HL-60/S4 treated with phorbol 12-myristate 13-acetate at 8.2 ng/mL for 4 days and 3 days (cell line): ENCODE results near the gene AOAH.

Experiments used
- in situ Hi-C: fragments of 300-500 bp; cut with MboI; formaldehyde crosslinking; loops from 2 replicates; pipeline ENCODE4 v1.15.0; 2022; ENCODE audit warnings: low sequenced_read_pairs

The AOAH gene

DNA sequence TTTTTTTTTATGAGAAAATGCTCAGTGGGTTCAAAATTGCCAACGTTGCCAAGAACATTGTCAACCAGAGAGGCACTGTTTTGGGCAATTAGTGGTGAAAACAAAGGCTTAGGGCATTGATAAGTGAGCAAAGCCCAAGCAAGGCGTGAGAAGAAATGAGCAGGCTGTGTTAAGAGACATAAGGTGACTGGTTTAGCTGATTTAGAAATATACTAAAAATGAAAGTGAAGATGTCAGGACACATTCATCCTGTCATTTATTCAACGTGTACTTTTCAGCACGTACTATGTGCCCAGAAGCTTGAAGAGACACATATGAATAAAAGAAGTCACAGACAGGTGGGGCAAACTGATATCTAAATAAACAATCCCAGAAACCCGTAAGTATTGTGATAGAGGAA, 31.8 kb downstream of the AOAH start:
- in situ Hi-C loops: no loop called here

DNA sequence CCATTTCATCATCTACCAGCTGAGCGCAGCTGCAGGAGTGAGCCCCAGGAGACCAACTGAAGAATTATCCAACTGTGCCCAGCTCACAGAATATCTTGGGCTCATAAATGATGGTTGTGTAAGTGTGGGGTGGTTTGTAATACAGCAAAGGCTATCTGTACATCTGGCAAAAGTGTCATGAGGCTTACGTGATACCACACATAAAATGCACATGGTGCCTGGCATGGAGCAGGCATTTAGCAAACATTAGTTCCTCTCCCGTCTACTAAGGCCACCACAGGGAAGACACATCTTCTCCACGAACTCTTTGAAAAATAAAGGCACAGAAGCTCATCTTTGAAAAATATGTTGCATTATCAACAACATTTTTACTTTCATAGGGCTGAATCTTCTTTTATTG, 32.3 kb downstream of the AOAH start:
- in situ Hi-C loops: no loop called here

DNA sequence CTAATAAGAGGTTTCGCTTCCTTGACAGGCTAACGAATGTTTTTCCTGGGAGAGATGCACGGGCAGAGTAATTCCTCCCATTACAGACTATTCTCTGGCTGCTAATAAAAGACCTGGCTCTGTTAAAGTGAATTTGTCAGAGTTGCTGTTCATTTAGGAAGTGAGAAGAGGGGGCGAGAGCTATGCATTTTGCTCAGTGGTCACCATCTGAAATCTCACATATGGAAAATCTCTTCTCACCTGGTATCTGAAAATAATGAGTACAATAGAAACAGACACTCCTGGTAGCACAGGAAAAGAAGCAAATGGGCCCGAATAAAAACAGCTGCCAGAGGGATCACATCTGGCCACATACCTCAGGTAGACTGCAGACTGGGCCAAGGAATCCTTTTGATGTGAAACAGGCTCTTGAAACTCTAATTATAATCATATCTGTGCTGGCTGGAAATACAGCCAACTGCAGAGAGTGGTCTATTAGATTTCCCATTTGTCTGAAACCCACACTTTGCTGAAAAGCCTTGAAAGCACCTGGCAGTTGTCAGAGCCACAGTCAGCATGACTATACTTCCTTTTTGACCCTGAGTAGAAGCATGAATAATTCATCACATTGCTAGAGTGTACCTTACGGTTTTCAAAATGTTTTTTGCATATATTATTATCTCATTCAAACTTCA, 33.6 kb downstream of the AOAH start:
- in situ Hi-C loops: no loop called here

DNA sequence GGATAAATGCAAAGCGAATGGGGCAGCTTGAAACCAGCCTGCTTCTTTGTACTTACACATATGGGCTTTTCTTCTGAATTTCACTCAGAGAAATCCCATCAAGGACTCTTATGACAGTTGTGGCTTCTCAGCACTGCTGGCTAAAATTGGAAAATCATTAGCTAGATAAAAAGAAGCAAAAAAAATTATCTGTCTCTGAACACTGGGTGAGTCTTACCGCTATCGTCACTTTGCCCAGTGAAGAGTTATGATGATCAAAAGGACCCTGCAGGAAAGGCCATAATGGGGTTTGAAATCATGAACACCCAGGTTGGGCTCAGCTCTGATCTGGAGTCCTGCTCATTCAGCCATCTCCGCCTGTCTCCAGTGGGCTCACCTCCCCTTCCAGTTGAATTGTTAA, 34.3 kb downstream of the AOAH start:
- in situ Hi-C loops: no loop called here

DNA sequence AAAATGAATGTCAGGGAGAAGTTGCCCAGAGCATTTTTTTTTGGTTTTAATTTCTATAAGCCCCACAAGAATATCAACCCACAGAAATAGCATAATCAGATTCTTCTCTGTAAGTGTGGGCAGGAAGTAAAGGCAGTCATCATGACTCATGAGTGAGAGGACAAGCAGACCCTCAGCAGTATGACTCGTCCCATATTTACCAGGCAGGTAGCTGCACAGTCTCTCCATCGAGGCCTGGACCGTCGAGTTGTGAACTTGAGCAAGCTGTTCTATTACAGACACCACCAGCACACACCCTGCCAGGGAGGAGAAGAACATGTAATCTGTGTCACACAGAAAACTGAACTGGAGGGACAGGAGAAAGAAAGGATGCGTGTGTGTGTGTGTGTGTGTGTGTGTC, 37.8 kb downstream of the AOAH start:
- in situ Hi-C loops: no loop called here

DNA sequence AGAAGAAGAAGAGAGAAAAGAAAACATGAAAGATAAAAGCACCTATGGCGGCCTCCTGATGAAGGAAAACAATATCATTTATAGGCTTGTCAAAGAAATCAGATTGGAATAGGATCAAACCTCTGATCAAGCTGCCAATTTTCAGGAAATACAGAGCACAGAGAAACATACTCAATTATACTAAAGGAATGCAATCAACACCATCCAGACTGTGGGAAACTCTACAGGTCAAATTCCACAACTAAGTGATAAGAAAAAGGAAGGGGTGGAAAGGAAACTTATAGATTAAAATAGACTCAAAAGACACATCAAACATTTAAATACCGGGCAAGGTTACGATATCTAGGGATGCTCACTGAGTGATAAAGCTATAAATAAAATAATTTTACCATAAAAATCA, 39.3 kb downstream of the AOAH start:
- in situ Hi-C loops: no loop called here

DNA sequence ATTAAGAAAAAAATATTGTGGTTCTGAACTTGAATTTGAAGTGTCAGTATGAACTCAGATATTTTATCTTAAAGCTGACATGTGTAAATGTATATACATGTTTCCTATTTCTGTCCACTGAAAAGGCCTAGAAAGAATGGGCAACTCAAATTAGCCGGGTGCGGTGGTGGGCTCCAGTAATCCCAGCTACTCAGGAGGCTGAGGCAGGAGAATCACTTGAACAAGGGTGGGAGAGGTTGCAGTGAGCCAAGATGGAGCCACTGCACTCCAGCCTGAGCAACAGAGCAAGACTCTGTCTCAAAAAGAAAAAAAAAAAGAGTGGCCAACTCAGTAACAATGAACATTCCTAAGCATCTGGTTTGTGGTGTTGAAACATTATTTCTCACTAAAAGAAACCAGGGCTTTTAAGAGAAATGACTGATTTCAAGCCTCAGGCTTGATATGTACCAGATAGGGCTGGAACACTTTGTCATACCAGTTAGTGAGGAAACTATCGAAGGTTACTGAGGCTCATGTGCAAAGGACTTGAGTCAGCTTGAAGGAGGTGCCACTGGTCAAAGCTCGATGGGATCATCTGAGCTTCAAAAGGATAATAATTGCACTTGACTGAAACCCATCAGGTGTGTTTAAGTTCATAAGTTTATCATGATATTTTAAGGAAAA, 40.5 kb downstream of the AOAH start:
- in situ Hi-C loops: no loop called here

DNA sequence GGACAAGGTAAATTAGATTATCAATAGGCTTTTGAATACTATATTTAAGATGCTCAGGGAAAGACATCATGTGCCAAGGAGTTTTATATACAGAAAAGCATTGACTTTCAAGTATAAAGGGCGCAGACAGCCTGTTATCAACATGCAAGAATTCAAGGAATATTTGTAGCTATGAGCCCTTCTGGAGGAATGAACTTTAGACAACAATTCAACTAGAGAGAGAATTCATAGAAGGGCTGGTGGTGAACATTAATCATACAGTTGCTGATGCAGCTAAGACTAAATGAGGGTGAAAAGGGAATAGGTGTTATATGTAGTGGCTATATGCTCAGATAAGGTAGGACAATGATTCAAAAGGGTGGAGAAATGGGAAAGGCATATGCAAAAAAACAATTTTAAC, 41.2 kb downstream of the AOAH start:
- in situ Hi-C loops: no loop called here

DNA sequence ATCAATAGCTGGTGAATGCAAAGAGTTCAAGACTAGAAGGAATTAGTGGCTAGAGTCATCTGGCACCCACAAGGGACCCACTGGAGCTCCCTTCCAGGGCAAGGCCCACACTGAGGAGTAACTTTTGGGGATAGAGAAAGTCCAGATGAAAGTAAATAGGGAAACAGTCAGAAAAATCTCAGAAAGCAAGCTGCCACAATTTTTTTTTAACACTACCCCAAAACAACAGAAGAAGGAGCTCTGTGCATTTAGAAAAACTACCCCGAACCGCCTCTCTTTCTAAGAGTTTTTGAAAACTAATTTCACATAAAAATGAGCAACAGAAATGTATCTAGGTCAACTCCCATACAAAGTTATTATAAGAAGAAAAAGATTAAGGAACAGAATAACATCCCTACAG, 42.2 kb downstream of the AOAH start:
- in situ Hi-C loops: no loop called here

DNA sequence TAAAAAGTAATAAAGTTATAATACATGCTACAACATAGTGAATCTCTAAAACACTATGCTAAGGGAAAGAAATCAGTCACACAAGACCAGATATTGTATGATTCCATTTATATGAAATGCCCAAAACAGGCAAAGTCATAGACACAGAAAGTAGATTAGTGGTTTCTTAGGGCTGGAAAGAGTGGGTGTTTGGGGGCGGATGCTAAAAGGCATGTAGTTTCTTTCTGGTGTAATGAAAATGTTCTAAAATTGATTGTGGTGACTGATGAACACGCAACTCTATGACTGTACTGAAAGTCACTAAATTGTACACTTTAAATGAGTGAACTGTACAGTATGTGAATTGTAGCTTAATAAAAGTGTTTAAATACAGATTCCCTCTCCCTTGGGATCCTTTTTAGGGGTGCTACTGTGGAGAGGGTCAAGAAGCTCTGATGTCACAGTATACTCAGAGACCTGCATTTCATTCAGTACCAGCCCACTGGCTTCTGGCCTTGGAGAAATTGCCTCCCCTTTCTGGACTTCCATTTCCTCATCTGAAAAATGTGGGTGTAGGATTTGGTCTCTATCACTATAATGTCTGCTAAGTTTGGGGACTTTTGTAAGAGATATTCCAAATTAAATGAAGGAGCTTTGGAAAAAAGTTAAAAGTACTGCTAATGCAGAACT, 46.4 kb downstream of the AOAH start:
- in situ Hi-C loops: no loop called here

DNA sequence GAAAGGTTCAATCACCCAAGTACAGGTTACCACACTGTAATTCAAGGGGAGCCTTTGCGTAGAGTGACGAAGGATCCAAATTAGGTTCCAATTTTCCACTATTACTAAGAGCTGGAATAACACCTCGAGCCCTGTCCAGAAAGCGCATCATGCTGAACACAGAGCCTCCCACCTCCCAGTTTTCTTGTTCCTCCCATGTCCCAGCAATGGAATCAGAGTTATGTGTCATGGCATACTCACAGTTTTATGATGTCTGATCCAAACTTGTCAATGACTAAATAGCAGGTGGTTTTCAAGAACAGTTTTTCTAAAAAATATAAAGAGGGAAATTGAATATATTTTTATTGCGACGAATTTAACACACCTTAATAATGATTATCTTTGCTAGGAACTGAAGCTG, 50.6 kb downstream of the AOAH start:
- in situ Hi-C loops: no loop called here

DNA sequence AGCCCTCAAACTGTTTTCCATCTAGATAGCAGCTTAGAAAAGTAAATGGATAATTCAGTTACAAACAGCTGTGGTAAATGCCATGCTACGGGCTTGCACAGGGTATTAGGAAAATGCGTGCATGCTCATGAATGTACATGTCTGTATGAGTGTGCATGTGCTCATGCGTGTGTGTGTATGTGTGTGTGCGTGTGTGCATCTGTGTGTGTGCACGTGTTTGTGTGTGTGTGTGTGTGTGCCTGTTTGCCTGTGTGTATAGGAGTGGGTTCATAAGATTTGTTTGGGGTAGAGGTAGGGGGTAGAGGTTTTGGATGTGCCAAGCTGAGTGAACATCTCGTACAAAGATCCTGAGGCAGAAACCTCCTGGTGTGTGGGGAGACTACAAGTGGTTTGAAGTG, 52.9 kb downstream of the AOAH start:
- in situ Hi-C loops: no loop called here

DNA sequence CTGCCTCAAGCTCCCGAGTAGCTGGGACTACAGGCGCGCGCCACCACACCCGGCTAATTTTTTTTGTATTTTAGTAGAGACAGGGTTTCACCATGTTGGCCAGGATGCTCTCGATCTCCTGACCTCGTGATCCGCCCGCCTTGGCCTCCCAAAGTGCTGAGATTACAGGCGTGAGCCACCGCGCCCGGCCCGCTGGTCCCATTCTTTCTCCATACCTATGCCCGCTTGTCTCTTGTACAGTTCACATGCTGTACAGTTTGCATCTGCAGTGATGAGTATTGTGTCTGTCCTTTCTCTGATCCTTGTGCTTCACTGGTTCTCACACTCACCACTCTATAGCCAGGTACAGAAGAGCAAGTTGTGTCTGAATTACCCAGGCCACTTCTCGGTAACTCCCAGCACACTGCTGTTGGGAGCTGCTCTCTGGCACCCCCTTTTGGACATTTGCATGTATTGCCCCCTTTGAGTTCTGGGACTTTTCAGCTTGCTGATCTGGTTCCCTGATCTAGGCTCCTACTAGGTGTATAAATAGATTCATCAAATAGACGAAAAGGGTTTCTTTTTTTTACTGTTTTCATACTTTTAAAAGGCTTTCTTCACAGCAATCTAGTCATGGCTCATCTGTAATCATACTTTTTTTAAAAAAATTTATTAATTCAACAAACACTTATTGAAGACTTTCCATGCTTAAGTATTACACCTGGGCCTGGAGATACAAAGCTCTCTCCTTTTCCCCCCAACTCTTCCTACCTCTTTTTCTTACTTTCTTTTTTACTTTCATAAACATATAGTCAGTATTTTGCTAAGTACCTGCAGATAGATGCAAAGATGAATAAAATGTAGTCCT, 53.5 kb downstream of the AOAH start:
- in situ Hi-C loops: no loop called here

DNA sequence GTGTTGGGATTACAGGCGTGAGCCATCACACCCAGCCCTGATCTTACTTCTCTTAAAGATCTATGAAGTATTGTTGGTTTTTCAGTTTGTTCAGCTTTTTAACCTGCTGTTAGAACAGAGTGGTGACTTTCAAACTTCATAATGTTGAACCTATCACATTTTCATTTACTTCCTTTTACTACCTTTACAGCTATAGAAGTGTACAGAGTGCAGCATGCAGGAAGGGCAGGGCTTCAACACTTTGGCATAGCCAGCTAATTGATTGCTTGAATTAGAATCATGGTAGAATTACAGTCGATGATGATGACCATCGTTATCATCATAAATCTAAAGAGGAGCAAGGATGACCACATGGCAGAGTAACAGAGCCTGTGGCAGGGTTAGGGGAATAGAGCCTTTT, 55.5 kb downstream of the AOAH start:
- in situ Hi-C loops: no loop called here

DNA sequence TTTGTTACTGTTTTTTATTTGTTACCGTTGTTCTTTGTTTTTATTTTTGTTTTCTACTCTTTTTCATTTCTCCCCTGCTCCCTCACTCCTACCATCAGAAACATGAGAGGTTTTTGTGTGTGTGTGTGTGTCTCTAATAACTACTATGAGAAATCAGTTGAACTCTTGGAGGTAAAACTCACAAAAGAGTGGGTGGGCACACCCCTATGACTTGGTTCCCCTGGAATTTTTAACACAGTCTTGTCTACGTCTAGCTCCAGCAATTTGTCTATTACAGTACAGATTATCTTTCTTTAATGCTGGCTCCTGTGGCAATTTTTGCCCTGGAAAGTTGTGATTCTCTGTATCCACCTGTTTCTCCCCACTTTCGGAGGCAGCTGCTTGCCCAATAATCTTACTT, 56.2 kb downstream of the AOAH start:
- in situ Hi-C loops: no loop called here

DNA sequence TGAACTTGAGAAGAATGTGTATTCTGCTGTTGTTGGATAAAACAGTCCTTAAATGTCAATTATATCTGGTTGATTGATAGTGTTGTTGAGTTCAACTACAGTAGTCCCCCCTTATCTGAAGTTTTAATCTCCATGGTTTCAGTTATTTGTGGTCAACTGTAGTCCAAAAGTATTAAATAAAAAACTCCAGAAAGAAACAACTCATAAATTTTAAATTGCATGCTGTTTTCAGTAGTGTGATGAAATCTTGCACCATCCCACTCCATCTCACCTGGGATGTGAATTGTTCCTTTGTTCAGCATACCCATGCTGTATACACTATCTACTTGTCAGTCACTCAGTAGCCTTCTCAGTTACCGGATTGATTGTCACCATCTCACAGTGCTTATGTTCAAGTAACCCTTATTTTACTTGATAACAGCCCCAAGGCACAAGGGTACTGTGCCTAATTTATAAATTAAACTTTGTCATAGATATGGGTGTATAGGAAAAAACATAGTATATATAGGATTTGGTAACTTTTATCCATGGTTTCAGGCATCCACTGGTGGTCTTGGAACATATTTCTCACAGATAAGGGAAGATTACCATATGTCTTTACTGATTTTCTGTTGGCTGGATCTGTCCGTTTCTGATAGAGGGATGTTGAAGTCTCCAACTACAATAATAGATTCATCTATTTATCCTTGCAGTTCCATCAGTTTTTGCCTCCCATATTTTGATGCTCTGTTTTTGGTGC, 57.1 kb downstream of the AOAH start:
- in situ Hi-C loops: no loop called here

DNA sequence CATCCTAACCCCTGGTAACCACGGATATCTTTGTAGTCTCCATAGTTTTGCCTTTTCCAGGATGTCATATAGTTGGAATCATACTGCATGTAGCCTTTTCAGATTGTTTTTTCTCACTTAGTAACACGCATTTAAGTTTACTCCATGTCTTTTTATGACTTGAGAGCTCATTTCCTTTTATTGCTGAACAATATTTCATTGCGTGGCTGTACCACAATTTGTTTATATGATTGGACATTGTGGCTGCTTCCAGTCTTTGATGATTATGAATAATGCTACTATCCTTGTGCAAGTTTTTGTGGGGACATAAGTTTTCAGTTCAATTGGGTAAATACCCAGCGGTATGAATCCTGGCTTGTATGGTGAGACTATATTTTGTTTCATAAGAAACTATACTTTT, 60.8 kb downstream of the AOAH start:
- in situ Hi-C loops: no loop called here

DNA sequence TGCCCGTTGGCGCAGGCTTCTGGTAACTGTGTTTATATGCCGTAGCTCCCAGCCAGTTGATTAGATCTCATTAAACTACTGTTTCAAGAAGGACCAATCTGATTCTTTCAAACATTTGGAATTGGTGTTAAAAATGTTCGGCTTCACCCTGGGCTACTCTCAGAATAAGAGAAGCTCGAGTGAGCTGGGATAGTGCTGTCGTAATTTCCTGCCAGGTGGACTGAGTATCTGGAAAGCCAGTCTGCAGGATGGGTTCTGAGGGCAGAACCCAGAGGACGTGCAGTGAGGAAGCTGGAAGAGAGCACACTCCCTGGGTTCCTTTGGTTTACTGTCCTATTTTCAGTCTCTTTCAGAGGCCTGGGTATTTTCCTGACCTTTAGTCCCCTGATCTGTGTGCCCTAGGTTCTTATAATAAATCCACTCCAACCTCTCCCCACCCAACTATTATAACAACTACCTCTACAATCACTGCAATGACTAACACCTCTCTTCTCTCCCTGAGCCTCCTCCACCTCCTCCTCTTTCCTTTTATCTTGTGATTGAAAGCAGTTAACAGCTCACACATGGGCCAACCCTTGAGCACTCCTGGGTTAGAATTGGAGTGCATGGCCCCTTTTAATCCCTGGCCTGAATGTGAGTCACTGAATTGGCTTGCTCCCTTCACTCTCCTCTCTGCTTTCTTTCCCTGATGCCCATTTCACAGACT, 63.0 kb downstream of the AOAH start:
- in situ Hi-C loops: no loop called here

DNA sequence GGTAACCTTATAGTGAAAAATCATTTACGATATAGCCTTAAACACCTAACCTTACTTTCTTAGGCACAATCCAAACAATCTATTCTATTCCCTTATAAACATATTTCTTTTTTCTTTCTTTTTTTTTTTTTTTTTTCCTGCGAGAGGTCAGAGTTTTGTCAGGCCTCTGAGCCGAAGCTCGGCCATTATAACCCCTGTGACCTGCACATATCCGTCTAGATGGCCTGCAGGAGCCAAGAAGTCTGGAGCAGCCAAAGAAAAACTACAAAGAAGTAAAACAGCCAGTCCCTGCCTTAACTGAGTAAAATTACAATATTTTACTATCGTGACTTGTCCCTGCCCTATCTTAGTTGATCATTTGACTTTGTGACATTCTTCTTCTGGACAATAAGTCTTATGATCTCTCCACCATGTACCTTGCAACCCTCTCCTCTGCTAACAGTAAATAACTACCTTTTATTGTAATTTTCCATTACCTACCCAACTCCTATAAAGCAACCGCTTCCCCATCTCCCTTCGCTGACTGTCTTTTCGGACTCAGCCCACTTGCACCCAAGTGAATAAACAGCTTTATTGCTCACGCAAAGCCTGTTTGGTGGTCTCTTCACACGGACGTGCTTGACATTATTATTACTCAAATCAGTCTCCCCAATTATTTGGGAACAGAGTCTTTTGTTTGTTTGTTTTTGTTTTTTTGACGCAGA, 64.5 kb downstream of the AOAH start:
- in situ Hi-C loops: no loop called here

DNA sequence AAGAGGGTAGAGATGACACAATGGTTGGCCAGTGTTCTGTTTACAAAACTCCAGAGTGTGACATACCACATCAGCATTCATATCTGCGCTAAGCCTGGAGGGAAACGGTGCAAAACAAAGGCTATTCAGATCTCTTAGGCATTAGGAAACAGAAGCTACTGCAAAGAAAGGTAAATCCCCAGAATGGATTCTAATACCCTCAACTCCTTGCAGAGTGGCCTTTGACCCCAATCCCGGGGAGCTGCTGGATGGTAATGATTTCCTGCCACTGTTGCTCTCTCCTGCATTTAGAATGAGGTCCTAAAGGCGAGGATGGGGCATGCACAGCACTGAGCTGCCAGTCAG, 65.2 kb downstream of the AOAH start:
- in situ Hi-C loops: no loop called here
